Osteoblast (primary cell): Measurements from ENCODE around the gene ACSF3. TPM values are rescaled to one million over a fixed set of nuclear protein-coding genes. Genes with fewer than 3 reads are reported as not detected.
A peak's percentile ranks its signal among the peaks of the same experiment; 100 is the strongest.

Experiments
- DNase-seq: peaks from one replicate; pipeline ENCODE4 v3.0.0; 2011; ENCODE audit warnings: low spot score, mixed read lengths; ENCODE audit not compliant: insufficient read length; ENCODE audit errors: missing footprints
- H2AFZ ChIP-seq: 2 replicates; pipeline ENCODE4 v1.6.0; 2011; ENCODE audit warnings: mild to moderate bottlenecking, low read length
- H3K27ac ChIP-seq: 2 replicates; pipeline ENCODE4 v1.5.1; 2011; ENCODE audit warnings: mild to moderate bottlenecking, low read depth, low read length, moderate library complexity
- H3K27me3 ChIP-seq: 2 replicates; pipeline ENCODE4 v1.6.0; 2012; ENCODE audit warnings: mild to moderate bottlenecking, control low read depth, inconsistent platforms, low read length, moderate library complexity; ENCODE audit not compliant: insufficient read depth
- H3K36me3 ChIP-seq: 2 replicates; pipeline ENCODE4 v1.5.1; 2011; ENCODE audit warnings: mild to moderate bottlenecking, low read length, control low read depth, moderate library complexity; ENCODE audit not compliant: insufficient read depth
- H3K4me1 ChIP-seq: 2 replicates; pipeline ENCODE4 v1.5.1; 2011; ENCODE audit warnings: mild to moderate bottlenecking, low read length, control low read depth, moderate library complexity; ENCODE audit not compliant: insufficient read depth
- H3K4me2 ChIP-seq: 2 replicates; pipeline ENCODE4 v1.6.0; 2011; ENCODE audit warnings: mild to moderate bottlenecking, low read length; ENCODE audit not compliant: insufficient read depth
- H3K4me3 ChIP-seq: fragments of 200-600 bp; sonication (generic); 3 replicates; pipeline ENCODE4 v1.5.1; 2012; ENCODE audit warnings: mild to moderate bottlenecking, low read length, inconsistent platforms; ENCODE audit not compliant: insufficient read depth
- H3K79me2 ChIP-seq: 2 replicates; pipeline ENCODE4 v1.6.0; 2012; ENCODE audit warnings: mild to moderate bottlenecking, low read length, control low read depth, inconsistent platforms; ENCODE audit not compliant: insufficient read depth
- H3K9me3 ChIP-seq: 2 replicates; pipeline ENCODE4 v1.5.1; 2011; ENCODE audit warnings: low read depth, low read length, control low read depth
- H4K20me1 ChIP-seq: 2 replicates; pipeline ENCODE4 v1.6.0; 2012; ENCODE audit warnings: mild to moderate bottlenecking, low read length, control low read depth; ENCODE audit not compliant: insufficient read depth
- CTCF ChIP-seq: IDR thresholded peaks from 2 replicates; pipeline ENCODE4 v1.5.1; 2011; ENCODE audit warnings: mild to moderate bottlenecking, low read depth, low read length, moderate library complexity; ENCODE audit errors: extremely low read depth
- total RNA-seq: library from RNA; depleted of rRNA; stranded (reverse); fragments of >200 nt; gene quantifications from 2 replicates; pipeline ENCODE4 v1.2.3, GENCODE V29; 2012

ACSF3 gene
- total RNA-seq, 1 donor = 29.3 TPM

GRCh38 chr16:89195521-89196171, 102.0 kb downstream of the ACSF3 start:
- H4K20me1 ChIP-seq = no peaks in the 10 kb centered on the region
- peak; percentile 86 for DNase-seq
- H3K36me3 ChIP-seq = no peaks in the 10 kb centered on the region
- H3K4me3 ChIP-seq = no peak overlapping the region
- no peak overlapping the region for H2AFZ ChIP-seq
- no peaks in the 10 kb centered on the region for H3K79me2 ChIP-seq
- TF ChIP-seq CTCF = no peak
- peaks cover 2% of the 10 kb centered on the region for H3K4me1 ChIP-seq
- H3K4me2 ChIP-seq = no peak overlapping the region
- no peaks in the 10 kb centered on the region for H3K9me3 ChIP-seq
- H3K27ac ChIP-seq = no peak overlapping the region
- peaks cover 15% of the 10 kb centered on the region for H3K27me3 ChIP-seq

GRCh38 chr16:89197033-89197632, 103.5 kb downstream of the ACSF3 start:
- Histone ChIP-seq H4K20me1 (no peaks in the 10 kb centered on the region), H3K4me3 (no peak overlapping the region), H3K27me3 (peaks cover 20% of the 10 kb centered on the region), H3K79me2 (no peaks in the 10 kb centered on the region), H3K36me3 (no peaks in the 10 kb centered on the region), H3K9me3 (no peaks in the 10 kb centered on the region), H3K4me2 (no peak overlapping the region), H2AFZ (no peak overlapping the region), H3K27ac (no peak overlapping the region), H3K4me1 (peaks cover under 1% of the 10 kb centered on the region)
- DNase-seq = peak; percentile 82
- no peak for TF ChIP-seq CTCF

GRCh38 chr16:89197633-89198416, 104.2 kb downstream of the ACSF3 start:
- no peak for TF ChIP-seq CTCF
- no peak overlapping the region for H2AFZ ChIP-seq
- no peaks in the 10 kb centered on the region for H3K36me3 ChIP-seq
- H3K4me3 ChIP-seq = no peak overlapping the region
- H3K9me3 ChIP-seq = no peaks in the 10 kb centered on the region
- peak; percentile 86 for DNase-seq
- no peaks in the 10 kb centered on the region for H3K4me1 ChIP-seq
- no peak overlapping the region for H3K27ac ChIP-seq
- H3K79me2 ChIP-seq = no peaks in the 10 kb centered on the region
- no peaks in the 10 kb centered on the region for H4K20me1 ChIP-seq
- peaks cover 27% of the 10 kb centered on the region for H3K27me3 ChIP-seq
- H3K4me2 ChIP-seq = no peak overlapping the region
